Tibial nerve (tissue), 4 donors: Measurements from ENCODE around the gene RAB30. TPM values are rescaled to one million over a fixed set of nuclear protein-coding genes. Genes with fewer than 3 reads are reported as not detected.

Experiments used
- DNase-seq, 2 donors: peaks; one replicate each; pipeline ENCODE4 v3.0.0-alpha.2; 2019; ENCODE audit warnings: low spot score in 2 of 2
- H3K27ac ChIP-seq, 4 donors: fragments of 200-600 bp; sonication (generic) in 3 of 4; one replicate each; pipeline ENCODE4 v1.5.1; 2017 to 2019; ENCODE audit warnings: mild to moderate bottlenecking in 1 of 4
- H3K27me3 ChIP-seq, 2 donors: fragments of 200-600 bp; sonication (generic) in 1 of 2; one replicate each; pipeline versions ENCODE4 v1.5.1 to v1.6.0; 2017 to 2019
- H3K36me3 ChIP-seq, 3 donors: fragments of 200-600 bp; sonication (generic); one replicate each; pipeline ENCODE4 v1.5.1; 2018 to 2019
- H3K4me1 ChIP-seq, 4 donors: fragments of 200-600 bp; sonication (generic) in 3 of 4; one replicate each; pipeline ENCODE4 v1.5.1; 2017 to 2019
- H3K4me3 ChIP-seq, 4 donors: fragments of 200-600 bp; sonication (generic) in 3 of 4; one replicate each; pipeline ENCODE4 v1.5.1; 2017 to 2019; ENCODE audit warnings: mild to moderate bottlenecking in 1 of 4, moderate library complexity in 1 of 4
- H3K9me3 ChIP-seq, 4 donors: fragments of 200-600 bp; sonication (generic) in 3 of 4; one replicate each; pipeline ENCODE4 v1.5.1; 2017 to 2019
- CTCF ChIP-seq, 5 experiments: fragments of 200-600 bp in 3 of 5; fragments of 450-650 bp in 2 of 5; sonication (generic) in 3 of 5; IDR thresholded peaks; one replicate each; pipeline ENCODE4 v1.5.1; 2016 to 2019; ENCODE audit warnings: antibody characterized with exemption in 5 of 5, mild to moderate bottlenecking in 3 of 5, moderate library complexity in 2 of 5
- EP300 ChIP-seq, 2 donors: sonication (generic); formaldehyde crosslinking; IDR thresholded peaks; one replicate each; pipeline ENCODE4 v1.6.1; 2017; ENCODE audit warnings: antibody characterized with exemption in 2 of 2, mild to moderate bottlenecking in 1 of 2
- POLR2A ChIP-seq, 2 donors: fragments of 450-650 bp; IDR thresholded peaks; one replicate each; pipeline ENCODE4 v1.6.1; 2017; ENCODE audit warnings: antibody characterized with exemption in 2 of 2, mild to moderate bottlenecking in 2 of 2, moderate library complexity in 2 of 2
- WGBS, 2 donors: methylation state at CpG; one replicate each; pipeline ENCODE4 v1.1.5; 2018; 5-methylcytosine and 5-hydroxymethylcytosine counted together
- total RNA-seq, 4 donors: library from RNA; depleted of rRNA; stranded (reverse); fragments of >200 nt; gene quantifications; one replicate each; pipeline ENCODE4 v1.1.0, GENCODE V29; 2016

Gene RAB30
- total RNA-seq, 4 donors from 2014 or later: 19.8 to 50.4 (median 31.2) TPM

DNA sequence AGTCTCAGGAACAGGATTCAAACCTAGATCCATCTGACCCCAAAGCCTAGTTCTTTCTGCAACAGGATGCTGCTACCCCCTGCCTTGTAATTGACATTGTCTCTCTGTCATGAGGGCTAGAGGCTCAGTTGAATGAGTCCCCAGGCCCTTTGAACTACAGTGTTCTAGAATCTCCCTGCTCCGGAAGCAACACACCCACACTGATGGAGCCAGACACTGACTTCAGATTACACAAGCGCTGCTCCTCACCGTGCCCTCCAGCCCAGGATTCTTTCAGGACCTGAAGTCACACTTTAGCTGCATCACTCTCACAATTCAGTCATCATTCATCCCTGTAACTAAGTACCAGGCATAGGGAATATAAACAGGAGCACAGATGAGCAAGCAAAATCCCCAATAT, 69.6 kb downstream of the RAB30 start:
- H3K9me3 ChIP-seq: no peaks in the 10 kb centered on the region
- TF ChIP-seq POLR2A (IDR thresholded peaks at IDR 0.05) (no peak), CTCF (IDR thresholded peaks at IDR 0.05) (no peak), EP300 (IDR thresholded peaks at IDR 0.05) (no peak)
- H3K27ac ChIP-seq: no peak overlapping the region
- H3K4me3 ChIP-seq: no peak overlapping the region
- H3K4me1 ChIP-seq: peaks cover 0 to 40% (median 10%) of the 10 kb centered on the region in 4 donors
- DNase-seq: no peak
- H3K36me3 ChIP-seq: no peaks in the 10 kb centered on the region
- no peaks in the 10 kb centered on the region for H3K27me3 ChIP-seq
- WGBS, 2 donors: 48 to 49% methylated on average over 3 of the region's 3 CpGs

DNA sequence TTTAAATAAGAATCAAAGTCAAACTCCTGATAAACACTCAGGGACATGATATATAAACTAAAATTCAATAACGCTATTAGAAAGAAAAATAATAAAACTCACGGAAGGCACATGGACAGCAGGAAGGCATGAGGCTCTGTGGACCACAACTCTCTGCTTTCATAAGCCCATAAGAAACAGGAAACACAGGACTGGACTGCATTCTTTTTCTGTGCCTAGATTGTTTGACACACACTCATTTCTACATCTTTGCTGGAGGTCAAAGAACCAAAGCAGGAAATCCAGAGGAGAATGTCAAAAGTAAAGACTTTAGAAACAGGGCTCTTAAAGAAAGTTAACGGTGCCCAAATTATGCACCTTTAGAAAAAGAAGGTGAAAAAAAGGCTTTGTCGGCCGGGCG, 71.3 kb downstream of the RAB30 start:
- Histone ChIP-seq H3K4me3 (no peak overlapping the region), H3K36me3 (no peaks in the 10 kb centered on the region), H3K9me3 (no peaks in the 10 kb centered on the region), H3K27me3 (no peaks in the 10 kb centered on the region), H3K4me1 (peaks cover 0 to 44% (median 14%) of the 10 kb centered on the region in 4 donors), H3K27ac (no peak overlapping the region)
- 96% methylated on average over 6 of the region's 6 CpGs for WGBS, 2 donors
- TF ChIP-seq CTCF (IDR thresholded peaks at IDR 0.05) (no peak), POLR2A (IDR thresholded peaks at IDR 0.05) (no peak), EP300 (IDR thresholded peaks at IDR 0.05) (no peak)
- no peak for DNase-seq

GRCh38 chr11:82999232-82999631, 72.5 kb downstream of the RAB30 start:
- H3K4me3 ChIP-seq: no peak overlapping the region
- peaks cover 0 to 55% (median 14%) of the 10 kb centered on the region in 4 donors for H3K4me1 ChIP-seq
- no peaks in the 10 kb centered on the region for H3K9me3 ChIP-seq
- H3K27ac ChIP-seq: no peak overlapping the region
- H3K27me3 ChIP-seq: no peaks in the 10 kb centered on the region
- no peak for DNase-seq
- TF ChIP-seq CTCF (IDR thresholded peaks at IDR 0.05) (no peak), EP300 (IDR thresholded peaks at IDR 0.05) (no peak), POLR2A (IDR thresholded peaks at IDR 0.05) (no peak)
- H3K36me3 ChIP-seq: no peaks in the 10 kb centered on the region

DNA sequence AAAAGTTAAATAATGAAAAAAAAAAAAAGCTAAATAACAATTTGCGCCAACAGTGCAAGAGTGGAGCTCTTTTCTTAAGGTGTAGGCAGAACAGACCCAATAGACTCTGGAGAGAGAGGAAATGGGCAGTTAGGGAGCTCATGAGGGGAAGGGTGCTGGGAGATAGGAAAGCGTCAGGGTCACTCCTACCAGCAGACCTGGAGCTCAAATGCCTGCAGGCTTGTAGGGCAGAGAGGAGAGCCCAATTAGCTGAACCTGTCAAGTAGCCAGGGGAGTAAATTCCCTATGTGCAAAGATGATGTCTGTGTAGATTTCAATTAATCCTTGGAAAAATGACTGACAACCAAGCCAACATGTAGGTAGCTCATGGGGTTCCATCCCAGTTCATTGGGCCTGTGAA, 73.0 kb downstream of the RAB30 start:
- Histone ChIP-seq H3K4me3 (no peak overlapping the region), H3K9me3 (no peaks in the 10 kb centered on the region), H3K27ac (no peak overlapping the region), H3K36me3 (no peaks in the 10 kb centered on the region), H3K4me1 (peaks cover 0 to 61% (median 14%) of the 10 kb centered on the region in 4 donors), H3K27me3 (no peaks in the 10 kb centered on the region)
- TF ChIP-seq CTCF (IDR thresholded peaks at IDR 0.05): no peak
- no peak for TF ChIP-seq EP300 (IDR thresholded peaks at IDR 0.05)
- no peak for TF ChIP-seq POLR2A (IDR thresholded peaks at IDR 0.05)
- 98 to 100% methylated on average over 2 of the region's 2 CpGs for WGBS, 2 donors
- DNase-seq: no peak

- DNase-seq: no peak
- Histone ChIP-seq H3K36me3 (peaks cover 0 to 8% (median 0%) of the 10 kb centered on the region in 3 donors), H3K27me3 (no peaks in the 10 kb centered on the region), H3K9me3 (no peaks in the 10 kb centered on the region), H3K4me3 (peak overlapping the region in 1 of 4 donors; percentile 1), H3K4me1 (peaks cover 0 to 64% (median 14%) of the 10 kb centered on the region in 4 donors), H3K27ac (peak overlapping the region in 3 of 4 donors; percentile 42 to 53 (median 49))
- no peak for TF ChIP-seq CTCF (IDR thresholded peaks at IDR 0.05)
- TF ChIP-seq POLR2A (IDR thresholded peaks at IDR 0.05): no peak
- TF ChIP-seq EP300 (IDR thresholded peaks at IDR 0.05): no peak
- 78 to 83% methylated on average over 14 of the region's 14 CpGs for WGBS, 2 donors
These were observed 74.6 kb downstream of the RAB30 start for GRCh38 chr11:82996966-82997606.
